Glomerular visceral epithelial cell (primary cell): ENCODE data around the gene FUT2.
A peak's percentile ranks its signal among the peaks of the same experiment; 100 is the strongest.

Experiments used
- DNase-seq: peaks from one replicate; pipeline ENCODE4 v3.0.0-alpha.2; 2016; ENCODE audit errors: extremely low spot score

The FUT2 gene

GRCh38 chr19:48726556-48726955, 30.8 kb downstream of the FUT2 start:
- DNase-seq = no peak

GRCh38 chr19:48728911-48729664, 33.3 kb downstream of the FUT2 start:
- no peak for DNase-seq

GRCh38 chr19:48731452-48731851, 35.7 kb downstream of the FUT2 start:
- DNase-seq = no peak

GRCh38 chr19:48734625-48735024, 38.9 kb downstream of the FUT2 start:
- DNase-seq = no peak

GRCh38 chr19:48735031-48735615, 39.4 kb downstream of the FUT2 start:
- DNase-seq = no peak

- no peak for DNase-seq
Measured at GRCh38 chr19:48737360-48737998, 41.7 kb downstream of the FUT2 start.

GRCh38 chr19:48738557-48739403, 43.0 kb downstream of the FUT2 start:
- peak; percentile 94 for DNase-seq

- DNase-seq = no peak
Measured at GRCh38 chr19:48739404-48740163, 43.8 kb downstream of the FUT2 start.

- DNase-seq = no peak
Measured at GRCh38 chr19:48740164-48740972, 44.6 kb downstream of the FUT2 start, which contains the start of gene RASIP1. Gene RASIP1, minus strand, starts transcription at chr19:48740610. Its CDS starts 328 bp downstream, at chr19:48740282.

- no peak for DNase-seq
Measured at GRCh38 chr19:48741129-48741999, 45.6 kb downstream of the FUT2 start.

GRCh38 chr19:48742096-48742495, 46.3 kb downstream of the FUT2 start:
- DNase-seq = no peak

- DNase-seq = peak; percentile 61
Measured at GRCh38 chr19:48745208-48745995, 49.6 kb downstream of the FUT2 start.

- no peak for DNase-seq
Measured at GRCh38 chr19:48746110-48746509, 50.3 kb downstream of the FUT2 start.

GRCh38 chr19:48746738-48747575, 51.2 kb downstream of the FUT2 start, which contains the start of gene IZUMO1:
Gene IZUMO1, minus strand, starts transcription at chr19:48746909. Its CDS starts 1,050 bp downstream, at chr19:48745859.
- peak; percentile 76 for DNase-seq

- DNase-seq = no peak
Measured at GRCh38 chr19:48749571-48750198, 53.9 kb downstream of the FUT2 start.

- DNase-seq = no peak
Measured at GRCh38 chr19:48750351-48750750, 54.6 kb downstream of the FUT2 start.
